Measurements from ENCODE around the gene ORAI2.
"Not testable (repeated sequence)": the region's sequence is repeated elsewhere in the genome, so short reads cannot be mapped to it uniquely, and the experiment has no call there.

Gene ORAI2

GRCh38 chr7:102446387-102447156, 13.2 kb downstream of the ORAI2 start:
- no peak for DNase-seq (ENCODE audit: low spot score)

- DNase-seq (ENCODE audit: low spot score), result no peak
These were observed 13.9 kb downstream of the ORAI2 start for GRCh38 chr7:102447311-102447710.

- no peak for DNase-seq (ENCODE audit: low spot score)
These were observed 15.8 kb downstream of the ORAI2 start for GRCh38 chr7:102449136-102449535.

- peak; percentile 57 for DNase-seq (ENCODE audit: low spot score)
These were observed 16.9 kb downstream of the ORAI2 start for GRCh38 chr7:102450242-102450641.

GRCh38 chr7:102451371-102452054, 18.1 kb downstream of the ORAI2 start:
- no peak for DNase-seq (ENCODE audit: low spot score)

- DNase-seq (ENCODE audit: low spot score), result no peak
These were observed 19.1 kb downstream of the ORAI2 start for GRCh38 chr7:102452451-102452850.

- DNase-seq (ENCODE audit: low spot score), result no peak
These were observed 19.9 kb downstream of the ORAI2 start for GRCh38 chr7:102453319-102453718.

- DNase-seq (ENCODE audit: low spot score), result no peak
These were observed 21.1 kb downstream of the ORAI2 start for GRCh38 chr7:102454468-102454867.

GRCh38 chr7:102454932-102455331, 21.6 kb downstream of the ORAI2 start:
- not testable (repeated sequence) for DNase-seq (ENCODE audit: low spot score)

- DNase-seq (ENCODE audit: low spot score), result no peak
These were observed 22.2 kb downstream of the ORAI2 start for GRCh38 chr7:102455596-102455995.

GRCh38 chr7:102456327-102456726, 23.0 kb downstream of the ORAI2 start:
- no peak for DNase-seq (ENCODE audit: low spot score)

- no peak for DNase-seq (ENCODE audit: low spot score)
These were observed 24.1 kb downstream of the ORAI2 start for GRCh38 chr7:102457352-102457924.

- no peak for DNase-seq (ENCODE audit: low spot score)
These were observed 26.0 kb downstream of the ORAI2 start for GRCh38 chr7:102459221-102459844.

- no peak for DNase-seq (ENCODE audit: low spot score)
These were observed 27.1 kb downstream of the ORAI2 start for GRCh38 chr7:102460467-102460866.

GRCh38 chr7:102463841-102464576, 30.6 kb downstream of the ORAI2 start:
- peak; percentile 31 for DNase-seq (ENCODE audit: low spot score)

GRCh38 chr7:102464577-102465280, 31.4 kb downstream of the ORAI2 start, which contains the start of the genes ALKBH4 and LRWD1:
Gene ALKBH4, minus strand, starts transcription at chr7:102464863. Its CDS starts 27 bp downstream, at chr7:102464836.
Gene LRWD1, plus strand, starts transcription at chr7:102464984. Its CDS starts 97 bp downstream, at chr7:102465081.
- DNase-seq (ENCODE audit: low spot score), result peak; percentile 98

- no peak for DNase-seq (ENCODE audit: low spot score)
These were observed 32.7 kb downstream of the ORAI2 start for GRCh38 chr7:102466097-102466496.

- no peak for DNase-seq (ENCODE audit: low spot score)
These were observed 34.5 kb downstream of the ORAI2 start for GRCh38 chr7:102467581-102468477.

- DNase-seq (ENCODE audit: low spot score), result no peak
These were observed 35.3 kb downstream of the ORAI2 start for GRCh38 chr7:102468478-102469350.
